K562 (cell line): ENCODE data around the gene VPS16. TPM values are rescaled to one million over a fixed set of nuclear protein-coding genes. Genes with fewer than 3 reads are reported as not detected.

Experiments used
- ATAC-seq: fragments of 200-7000 bp; cut with Tn5 transposase; 3 replicates; pipeline ENCODE4 v1.9.1; 2020; ENCODE audit warnings: moderate library complexity
- BruUV-seq: library from RNA; stranded (reverse); fragments of 400-500 nt; replicated peaks from 2 replicates; lab custom pipeline; 2021; lab: Mats Ljungman, UMichigan
- CTCF ChIA-PET: fragments of 300-600 bp; formaldehyde crosslinking; extraction: SDS; loops from one replicate; lab custom pipeline; 2021; ENCODE audit warnings: low intra/inter-chr PET ratio; lab: Yijun Ruan, JAX
- POLR2A ChIA-PET: fragments of 300-600, 350-650 bp; sonication (Branson Sonifier 250); formaldehyde crosslinking; extraction: SDS; loops from one replicate; lab custom pipeline; 2021; ENCODE audit warnings: antibody characterized with exemption, inconsistent platforms; lab: Yijun Ruan, JAX
- DNase-seq, 4 experiments: peaks; one replicate each; pipeline versions ENCODE4 v3.0.0 to v3.0.0-alpha.2; 2011 to 2018; ENCODE audit warnings: low spot score in 3 of 4, mixed read lengths in 3 of 4; ENCODE audit errors: extremely low read depth in 1 of 4
- FAIRE-seq: peaks from 2 replicates; lab custom pipeline; 2011; peaks lifted over from hg19 to GRCh38; lab: Jason Lieb, UNC
- H2AFZ ChIP-seq: 2 replicates; pipeline ENCODE4 v1.6.0; 2011; ENCODE audit warnings: low read depth, low read length, control low read depth, inconsistent platforms
- H3K27ac ChIP-seq: fragments of 200-600 bp; 3 replicates; pipeline ENCODE4 v1.8.0; 2011; ENCODE audit warnings: low read depth, mild to moderate bottlenecking, control low read depth, inconsistent platforms, low read length, moderate library complexity, mixed read lengths; ENCODE audit errors: extremely low read depth
- H3K27me3 ChIP-seq, 2 experiments: fragments of 300-600 bp in 1 of 2; 2 replicates in 1 of 2; 3 replicates in 1 of 2; pipeline versions ENCODE4 v1.6.0 to v1.8.0; 2011; ENCODE audit warnings: inconsistent platforms in 2 of 2, low read length in 2 of 2, mild to moderate bottlenecking in 1 of 2, mixed read lengths in 1 of 2, moderate library complexity in 1 of 2; ENCODE audit not compliant: control insufficient read depth in 2 of 2, insufficient read depth in 2 of 2
- H3K36me3 ChIP-seq: fragments of 300-600 bp; 3 replicates; pipeline ENCODE4 v1.8.0; 2011; ENCODE audit warnings: mild to moderate bottlenecking, low read length, inconsistent platforms; ENCODE audit not compliant: control insufficient read depth, insufficient read depth
- H3K4me1 ChIP-seq, 2 experiments: fragments of 200-600 bp in 1 of 2; replicated peaks in 1 of 2; 2 replicates in 1 of 2; 3 replicates in 1 of 2; pipeline versions ENCODE4 v1.5.1 to v1.8.0; 2011; ENCODE audit warnings: inconsistent platforms in 2 of 2, low read length in 2 of 2, mild to moderate bottlenecking in 1 of 2, mixed read lengths in 1 of 2, moderate library complexity in 1 of 2; ENCODE audit not compliant: control insufficient read depth in 2 of 2, insufficient read depth in 2 of 2
- H3K4me2 ChIP-seq: 2 replicates; pipeline ENCODE4 v1.6.1; 2011; ENCODE audit warnings: low read length, control low read depth, inconsistent platforms, mixed read lengths; ENCODE audit not compliant: insufficient read depth
- H3K4me3 ChIP-seq: fragments of 200-600 bp; sonication (generic), shearing (Covaris generic); 2 replicates; pipeline ENCODE4 v1.5.1; 2016; ENCODE audit warnings: control low read depth, inconsistent platforms
- H3K79me2 ChIP-seq: fragments of 200-600 bp; 3 replicates; pipeline ENCODE4 v1.8.0; 2011; ENCODE audit warnings: low read length, inconsistent platforms; ENCODE audit not compliant: control insufficient read depth, insufficient read depth
- H3K9ac ChIP-seq, 2 experiments: 2 replicates each; pipeline versions ENCODE4 v1.6.0 to v1.6.1; 2011; ENCODE audit warnings: low read depth in 2 of 2, low read length in 2 of 2, control low read depth in 1 of 2, inconsistent platforms in 1 of 2, mild to moderate bottlenecking in 1 of 2, mixed read lengths in 1 of 2; ENCODE audit not compliant: insufficient read depth in 1 of 2
- H3K9me1 ChIP-seq: one replicate; pipeline ENCODE4 v1.6.0; 2011; ENCODE audit warnings: inconsistent platforms, mild to moderate bottlenecking, low read length, moderate library complexity; ENCODE audit not compliant: control insufficient read depth, insufficient read depth
- H3K9me3 ChIP-seq: replicated peaks from 2 replicates; pipeline ENCODE4 v1.5.1; 2011; ENCODE audit warnings: low read depth, low read length, inconsistent platforms; ENCODE audit not compliant: control insufficient read depth, insufficient read depth
- H4K20me1 ChIP-seq: replicated peaks from 2 replicates; pipeline ENCODE4 v1.6.1; 2011; ENCODE audit warnings: low read length, inconsistent platforms, mixed read lengths; ENCODE audit not compliant: control insufficient read depth, insufficient read depth
- KAT8 ChIP-seq: fragments of 450-650 bp; IDR thresholded peaks from 2 replicates; pipeline ENCODE4 v1.6.1; 2016; ENCODE audit warnings: low read depth, mild to moderate bottlenecking
- KLF6 ChIP-seq: fragments of 250-450 bp; sonication (Bioruptor Pico); IDR thresholded peaks from 2 replicates; pipeline ENCODE4 v1.4.0; 2020; ENCODE audit warnings: mild to moderate bottlenecking, moderate library complexity, borderline replicate concordance
- NCOA2 ChIP-seq, 2 experiments: fragments of 450-650 bp; IDR thresholded peaks; 2 replicates each; pipeline ENCODE4 v1.6.1; 2018; ENCODE audit warnings: mild to moderate bottlenecking in 2 of 2, moderate library complexity in 1 of 2; ENCODE audit not compliant: partially characterized antibody in 2 of 2
- ZNF324 ChIP-seq: fragments of 250-450 bp; sonication (Bioruptor Pico); IDR thresholded peaks from 2 replicates; pipeline ENCODE4 v1.4.0; 2020; ENCODE audit warnings: mild to moderate bottlenecking
- WGBS: fragments of 100-300 bp; shearing (Covaris generic); methylation state at CpG from one replicate; pipeline ENCODE4 v1.1.6; 2016; ENCODE audit warnings: low coverage, mixed read lengths; ENCODE audit not compliant: insufficient coverage; ENCODE audit errors: missing lambda C conversion rate; 5-methylcytosine and 5-hydroxymethylcytosine counted together
- in situ Hi-C: fragments of 300-500 bp; cut with MboI; formaldehyde crosslinking; loops from 4 replicates; pipeline ENCODE4 v1.15.0; 2018; ENCODE audit warnings: inconsistent platforms, mixed read lengths
- intact Hi-C: fragments of 100-400 bp; cut with micrococcal nuclease; formaldehyde crosslinking; loops from 2 replicates; pipeline ENCODE4 v1.14.2; 2022
- polyA plus RNA-seq, 8 experiments: library from polyadenylated mRNA; depleted of rRNA in 4 of 8; stranded (reverse) in 5 of 8; unstranded in 3 of 8; fragments of >200 nt; fragmentation: Nextera tagmentation in 2 of 8; fragmentation: Illumina TruSeq in 1 of 8; extraction: Ambion mirVana in 2 of 8; extraction: Trizol in 1 of 8; gene quantifications; 2 replicates each; pipeline versions ENCODE4 v1.2.1 to v1.2.3, GENCODE V29; 2011 to 2014; ENCODE audit warnings: inconsistent platforms in 1 of 8, missing spikeins in 1 of 8
- total RNA-seq, 7 experiments: library from RNA; depleted of rRNA in 6 of 7; stranded (reverse); fragments of >200 nt in 6 of 7; fragmentation: Illumina TruSeq in 2 of 7; extraction: Trizol in 2 of 7; gene quantifications; 2 replicates each; pipeline versions ENCODE4 v1.2.1 to v1.2.3, GENCODE V29; 2011 to 2021; ENCODE audit warnings: low replicate concordance in 1 of 7

The VPS16 gene
- total and polyA plus RNA-seq, 9 of the 15 experiments (the other 6 are each of a cell fraction or from before 2014, with no cell fraction given): 6.8 to 24.7 (median 14.0) TPM

DNA sequence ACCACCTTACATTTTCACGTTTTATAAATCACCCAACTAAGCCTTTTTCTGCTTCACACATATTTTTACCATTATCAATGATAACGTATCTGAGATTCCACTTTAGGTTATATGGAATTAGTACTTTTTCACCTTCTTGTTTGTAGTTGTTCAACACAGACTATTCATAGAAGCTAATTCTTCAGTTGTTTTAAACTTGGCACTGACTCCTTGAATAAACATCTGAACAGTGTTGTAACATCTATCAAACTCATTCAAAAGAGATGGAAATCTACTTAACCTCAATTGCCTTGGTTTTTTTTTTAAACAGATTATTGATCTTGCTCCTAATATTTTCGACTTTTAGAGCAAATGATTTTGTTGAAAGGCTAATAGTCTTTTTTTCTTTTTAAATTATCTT is 67.0 kb downstream of the VPS16 start:
- Histone ChIP-seq H3K4me3 (no peak overlapping the region), H3K9me1 (no peaks in the 10 kb centered on the region), H3K36me3 (no peaks in the 10 kb centered on the region), H3K4me2 (no peak overlapping the region), H3K9ac (no peak overlapping the region), H2AFZ (no peak overlapping the region), H3K79me2 (peaks cover 23% of the 10 kb centered on the region; the same call in 2 of the 3 replicates), H3K27ac (no peak overlapping the region), H3K27me3 (no peaks in the 10 kb centered on the region), H3K9me3 (no peaks in the 10 kb centered on the region; the same call in 1 of the 2 replicates), H3K4me1 (no peaks in the 10 kb centered on the region), H4K20me1 (no peaks in the 10 kb centered on the region)
- FAIRE-seq (no peak), ATAC-seq (no peak), DNase-seq (no peak)
- POLR2A ChIA-PET: no interaction called here
- no TSS peak for BruUV-seq
- 80% methylated on average over 3 of the region's 3 CpGs for WGBS
- intact Hi-C loops (no loop called here), in situ Hi-C loops (no loop called here)
- TF ChIP-seq KLF6 (CRISPR knock-in tag): no peak
- CTCF ChIA-PET: no interaction called here

DNA sequence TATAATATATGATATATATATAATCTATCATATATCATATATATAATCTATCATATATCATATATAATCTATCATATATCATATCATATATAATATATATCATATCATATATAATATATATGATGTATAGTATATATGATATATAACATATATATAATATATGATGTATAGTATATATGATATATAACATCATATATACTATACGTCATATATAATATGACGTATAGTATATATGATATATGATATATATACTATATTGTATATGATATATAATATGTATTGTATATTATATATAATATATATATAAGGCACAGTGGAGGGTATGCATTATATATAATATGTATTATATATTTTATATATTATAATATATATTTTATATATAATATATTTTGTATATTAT is 69.4 kb downstream of the VPS16 start:
- H3K27me3 ChIP-seq: no peaks in the 10 kb centered on the region
- DNase-seq (no peak), FAIRE-seq (no peak), ATAC-seq (no peak)
- POLR2A ChIA-PET: interaction anchor here (0.6 kb wide), 1 partner anchor 186 kb away, joined by 3 read pairs; no protein-coding TSS in a partner anchor
- in situ Hi-C loops (no loop called here), intact Hi-C loops (loop anchor here (5.0 kb wide), 1 partner anchor 72 kb away; no protein-coding TSS in a partner anchor)
- 100% methylated on average over 2 of the region's 2 CpGs for WGBS
- no peak overlapping the region for H3K9ac ChIP-seq
- no peak overlapping the region for H3K4me3 ChIP-seq
- peaks cover 8% of the 10 kb centered on the region; the same call in 1 of the 3 replicates for H3K79me2 ChIP-seq
- no peak overlapping the region for H3K4me2 ChIP-seq
- H3K4me1 ChIP-seq: no peaks in the 10 kb centered on the region
- TF ChIP-seq NCOA2 (IDR thresholded peaks at IDR 0.05; ENCODE audit: partially characterized antibody in 2 of 2): peak in 1 of 2 experiments; percentile 98
- no peak for TF ChIP-seq KAT8
- TF ChIP-seq ZNF324 (CRISPR knock-in tag): no peak
- no peaks in the 10 kb centered on the region for H4K20me1 ChIP-seq
- H2AFZ ChIP-seq: no peak overlapping the region
- no peak overlapping the region for H3K27ac ChIP-seq
- H3K9me1 ChIP-seq: no peaks in the 10 kb centered on the region
- H3K36me3 ChIP-seq: no peaks in the 10 kb centered on the region
- CTCF ChIA-PET: no interaction called here
- BruUV-seq: no TSS peak
- no peaks in the 10 kb centered on the region; the same call in 1 of the 2 replicates for H3K9me3 ChIP-seq
